ENCODE measurements around the gene MAGEB3.

The MAGEB3 gene

DNA sequence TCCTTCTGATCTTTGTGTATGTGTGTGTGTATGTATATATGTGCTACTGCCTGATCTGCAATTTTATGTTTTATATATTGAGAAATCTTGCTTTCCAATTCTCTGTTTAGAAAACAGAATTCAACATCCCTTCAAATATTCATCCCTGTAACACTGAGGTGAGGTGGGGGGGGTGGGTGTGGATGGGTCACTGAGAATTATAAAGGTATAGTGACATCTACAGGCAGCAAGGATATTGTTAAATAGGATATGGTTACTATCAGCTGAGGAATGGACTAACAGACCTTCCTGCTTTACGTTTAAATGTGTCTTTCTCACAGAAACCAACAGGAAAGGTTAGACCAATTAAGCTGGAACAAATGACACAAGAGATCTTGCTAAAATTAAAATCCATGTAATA, 34.1 kb upstream of the MAGEB3 start:
- TF ChIP-seq SIN3A (IDR thresholded peaks at IDR 0.05; ENCODE audit: borderline replicate concordance, insufficient read depth, low read length) (no peak), POLR2AphosphoS5 (IDR thresholded peaks at IDR 0.05; ENCODE audit: low read depth, low read length) (no peak), FOXP2 (optimal IDR thresholded peaks at IDR 0.05; ENCODE audit: borderline replicate concordance, extremely low read depth, extremely low read length, insufficient read depth) (no peak), TAF1 (IDR thresholded peaks at IDR 0.05; ENCODE audit: borderline replicate concordance, insufficient read depth, low read length) (no peak)
- TF ChIP-seq, protein P1, sequence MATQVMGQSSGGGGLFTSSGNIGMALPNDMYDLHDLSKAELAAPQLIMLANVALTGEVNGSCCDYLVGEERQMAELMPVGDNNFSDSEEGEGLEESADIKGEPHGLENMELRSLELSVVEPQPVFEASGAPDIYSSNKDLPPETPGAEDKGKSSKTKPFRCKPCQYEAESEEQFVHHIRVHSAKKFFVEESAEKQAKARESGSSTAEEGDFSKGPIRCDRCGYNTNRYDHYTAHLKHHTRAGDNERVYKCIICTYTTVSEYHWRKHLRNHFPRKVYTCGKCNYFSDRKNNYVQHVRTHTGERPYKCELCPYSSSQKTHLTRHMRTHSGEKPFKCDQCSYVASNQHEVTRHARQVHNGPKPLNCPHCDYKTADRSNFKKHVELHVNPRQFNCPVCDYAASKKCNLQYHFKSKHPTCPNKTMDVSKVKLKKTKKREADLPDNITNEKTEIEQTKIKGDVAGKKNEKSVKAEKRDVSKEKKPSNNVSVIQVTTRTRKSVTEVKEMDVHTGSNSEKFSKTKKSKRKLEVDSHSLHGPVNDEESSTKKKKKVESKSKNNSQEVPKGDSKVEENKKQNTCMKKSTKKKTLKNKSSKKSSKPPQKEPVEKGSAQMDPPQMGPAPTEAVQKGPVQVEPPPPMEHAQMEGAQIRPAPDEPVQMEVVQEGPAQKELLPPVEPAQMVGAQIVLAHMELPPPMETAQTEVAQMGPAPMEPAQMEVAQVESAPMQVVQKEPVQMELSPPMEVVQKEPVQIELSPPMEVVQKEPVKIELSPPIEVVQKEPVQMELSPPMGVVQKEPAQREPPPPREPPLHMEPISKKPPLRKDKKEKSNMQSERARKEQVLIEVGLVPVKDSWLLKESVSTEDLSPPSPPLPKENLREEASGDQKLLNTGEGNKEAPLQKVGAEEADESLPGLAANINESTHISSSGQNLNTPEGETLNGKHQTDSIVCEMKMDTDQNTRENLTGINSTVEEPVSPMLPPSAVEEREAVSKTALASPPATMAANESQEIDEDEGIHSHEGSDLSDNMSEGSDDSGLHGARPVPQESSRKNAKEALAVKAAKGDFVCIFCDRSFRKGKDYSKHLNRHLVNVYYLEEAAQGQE (IDR thresholded peaks at IDR 0.05; ENCODE audit: insufficient read depth in 1 of 2, low read depth in 2 of 2, low read length in 2 of 2) = no peak

DNA sequence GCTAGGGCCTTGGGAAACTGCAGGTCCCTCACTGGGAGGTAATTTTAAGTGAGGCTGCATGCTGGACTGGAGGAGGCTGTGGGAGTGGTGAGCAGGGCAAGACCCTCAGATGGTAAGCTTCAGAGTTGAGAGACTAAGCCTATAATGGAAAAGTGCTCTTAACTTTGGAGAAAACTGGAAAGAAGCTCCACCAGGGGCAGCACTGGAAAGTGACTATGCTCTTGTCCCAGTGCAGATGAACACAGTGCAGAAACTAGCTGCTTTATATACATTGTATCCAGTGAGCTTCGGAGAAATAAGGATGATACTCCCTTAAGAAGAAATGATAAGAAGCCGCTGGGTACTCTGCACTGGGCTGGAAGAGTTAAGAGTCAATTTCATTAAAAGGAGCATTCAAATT, 18.3 kb upstream of the MAGEB3 start:
- TF ChIP-seq TAF1 (IDR thresholded peaks at IDR 0.05; ENCODE audit: borderline replicate concordance, insufficient read depth, low read length) (no peak), FOXP2 (optimal IDR thresholded peaks at IDR 0.05; ENCODE audit: borderline replicate concordance, extremely low read depth, extremely low read length, insufficient read depth) (no peak), POLR2AphosphoS5 (IDR thresholded peaks at IDR 0.05; ENCODE audit: low read depth, low read length) (no peak), SIN3A (IDR thresholded peaks at IDR 0.05; ENCODE audit: borderline replicate concordance, insufficient read depth, low read length) (no peak)
- TF ChIP-seq, protein P1 (IDR thresholded peaks at IDR 0.05; ENCODE audit: insufficient read depth in 1 of 2, low read depth in 2 of 2, low read length in 2 of 2) = no peak

DNA sequence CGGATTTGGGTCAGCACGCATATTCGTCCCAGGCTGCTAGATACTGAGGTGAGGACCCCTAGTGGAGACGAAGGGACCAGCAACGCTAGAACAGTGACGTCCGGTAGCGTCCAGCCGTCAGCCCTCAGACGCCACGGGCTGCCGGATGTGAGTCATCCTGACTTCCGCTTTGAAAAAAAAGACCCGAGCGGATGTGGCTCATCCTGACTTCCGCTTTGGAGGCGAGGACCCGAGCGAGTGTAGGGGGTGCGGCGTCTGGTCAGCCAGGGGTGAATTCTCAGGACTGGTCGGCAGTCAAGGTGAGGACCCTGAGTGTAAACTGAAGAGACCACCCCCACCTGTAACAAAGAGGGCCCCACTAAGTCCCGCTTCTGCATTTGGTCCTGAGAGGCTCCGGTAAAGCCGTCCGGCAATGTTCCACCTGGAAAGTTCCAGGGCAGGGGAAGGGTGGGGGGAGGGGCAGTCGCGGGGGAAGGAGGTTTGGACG, 15.1 kb upstream of the MAGEB3 start, which contains the start of gene MAGEB2:
Gene MAGEB2, plus strand, starts transcription at position 207 of the 487 bp plus-strand sequence. CDS start 3,018 bp downstream, outside the sequence.
- TF ChIP-seq, protein P1 (IDR thresholded peaks at IDR 0.05; ENCODE audit: insufficient read depth in 1 of 2, low read depth in 2 of 2, low read length in 2 of 2) = no peak
- TF ChIP-seq TAF1 (IDR thresholded peaks at IDR 0.05; ENCODE audit: borderline replicate concordance, insufficient read depth, low read length) = no peak
- no peak for TF ChIP-seq POLR2AphosphoS5 (IDR thresholded peaks at IDR 0.05; ENCODE audit: low read depth, low read length)
- TF ChIP-seq FOXP2 (optimal IDR thresholded peaks at IDR 0.05; ENCODE audit: borderline replicate concordance, extremely low read depth, extremely low read length, insufficient read depth) = no peak
- TF ChIP-seq SIN3A (IDR thresholded peaks at IDR 0.05; ENCODE audit: borderline replicate concordance, insufficient read depth, low read length) = no peak

DNA sequence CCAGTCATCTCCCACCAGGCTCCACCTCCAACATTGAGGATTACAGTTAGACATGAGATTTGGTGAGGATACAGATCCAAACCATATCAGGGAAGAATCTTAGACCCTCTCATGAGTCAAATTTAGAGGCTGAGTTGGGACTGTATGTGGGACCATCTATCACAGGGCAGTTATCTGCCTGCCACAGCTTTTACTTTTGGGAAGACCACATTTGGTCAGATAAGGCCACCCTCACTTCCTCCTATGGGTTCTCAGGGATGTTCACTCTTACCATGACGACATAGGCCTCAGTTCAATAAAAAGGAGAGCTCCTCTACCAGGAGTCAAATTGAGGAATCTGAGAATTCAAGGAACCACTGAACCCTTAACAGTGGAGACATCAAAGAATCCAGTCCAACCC, 13.0 kb upstream of the MAGEB3 start:
- TF ChIP-seq, protein P1 (IDR thresholded peaks at IDR 0.05; ENCODE audit: insufficient read depth in 1 of 2, low read depth in 2 of 2, low read length in 2 of 2) = no peak
- TF ChIP-seq POLR2AphosphoS5 (IDR thresholded peaks at IDR 0.05; ENCODE audit: low read depth, low read length) (no peak), FOXP2 (optimal IDR thresholded peaks at IDR 0.05; ENCODE audit: borderline replicate concordance, extremely low read depth, extremely low read length, insufficient read depth) (no peak), SIN3A (IDR thresholded peaks at IDR 0.05; ENCODE audit: borderline replicate concordance, insufficient read depth, low read length) (no peak), TAF1 (IDR thresholded peaks at IDR 0.05; ENCODE audit: borderline replicate concordance, insufficient read depth, low read length) (no peak)
